Panc1 (cell line): Measurements from ENCODE around the gene PTPRA. TPM values are rescaled to one million over a fixed set of nuclear protein-coding genes. Genes with fewer than 3 reads are reported as not detected.

ENCODE experiments used
- ATAC-seq: fragments of 200-7000 bp; cut with Tn5 transposase; 2 replicates; pipeline ENCODE4 v1.9.1; 2020; ENCODE audit warnings: mild to moderate bottlenecking, moderate library complexity
- BruUV-seq: library from RNA; stranded (reverse); fragments of 400-500 nt; replicated peaks from 2 replicates; lab custom pipeline; 2021; lab: Mats Ljungman, UMichigan
- CTCF ChIA-PET: fragments of 300-600 bp; sonication (Branson Sonifier 250); formaldehyde crosslinking; loops from one replicate; lab custom pipeline; 2022; ENCODE audit warnings: antibody characterized with exemption; lab: Charles Lee
- POLR2A ChIA-PET: fragments of 300-600 bp; sonication (Branson Sonifier 250); formaldehyde crosslinking; loops from one replicate; lab custom pipeline; 2022; ENCODE audit warnings: antibody characterized with exemption; lab: Charles Lee
- DNase-seq: peaks from one replicate; pipeline ENCODE4 v3.0.0-alpha.2; 2010; ENCODE audit warnings: low read depth, low spot score
- H3K27ac ChIP-seq: 2 replicates; pipeline ENCODE4 v1.5.1; 2011; ENCODE audit warnings: mild to moderate bottlenecking, low read length, inconsistent platforms
- H3K27me3 ChIP-seq: fragments of 200-500 bp; sonication (Bioruptor generic); 2 replicates; pipeline ENCODE4 v1.6.0; 2014; ENCODE audit warnings: low read length, inconsistent platforms; ENCODE audit not compliant: control insufficient read depth, insufficient read depth
- H3K36me3 ChIP-seq: fragments of 200-500 bp; sonication (Bioruptor generic); 2 replicates; pipeline ENCODE4 v1.5.1; 2014; ENCODE audit warnings: inconsistent platforms, mild to moderate bottlenecking, low read length, moderate library complexity; ENCODE audit not compliant: control insufficient read depth, insufficient read depth
- H3K4me1 ChIP-seq: 2 replicates; pipeline ENCODE4 v1.5.1; 2011; ENCODE audit warnings: inconsistent platforms, mild to moderate bottlenecking, low read length, moderate library complexity; ENCODE audit not compliant: control insufficient read depth, insufficient read depth
- H3K4me3 ChIP-seq, 2 experiments: 2 replicates each; pipeline ENCODE4 v1.5.1; 2011 to 2012; ENCODE audit warnings: low read depth in 2 of 2, low read length in 2 of 2, mild to moderate bottlenecking in 2 of 2, inconsistent platforms in 1 of 2, moderate library complexity in 1 of 2
- H3K9me3 ChIP-seq: fragments of 200-500 bp; sonication (Bioruptor generic); 2 replicates; pipeline ENCODE4 v1.5.1; 2014; ENCODE audit warnings: low read depth, mild to moderate bottlenecking, inconsistent platforms, low read length, moderate library complexity; ENCODE audit not compliant: control insufficient read depth, insufficient read depth
- POLR2AphosphoS5 ChIP-seq: IDR thresholded peaks from 2 replicates; pipeline ENCODE4 v1.6.1; 2012; ENCODE audit warnings: mild to moderate bottlenecking, low read depth, low read length, moderate library complexity
- SIN3A ChIP-seq: IDR thresholded peaks from 2 replicates; pipeline ENCODE4 v1.6.1; 2012; ENCODE audit warnings: low read depth, mild to moderate bottlenecking, low read length, moderate library complexity, borderline replicate concordance; ENCODE audit not compliant: insufficient read depth
- TCF7L2 ChIP-seq: IDR thresholded peaks from 2 replicates; pipeline ENCODE4 v1.6.1; 2011; ENCODE audit warnings: mild to moderate bottlenecking, low read depth, low read length, inconsistent platforms
- in situ Hi-C: cut with HindIII; loops from 2 replicates; pipeline ENCODE4 v1.10.0; 2016; ENCODE audit warnings: low sequenced_read_pairs, low pct_unique_long_range_greater_than_20kb
- intact Hi-C: fragments of 100-400 bp; cut with micrococcal nuclease; formaldehyde crosslinking; loops from one replicate; pipeline ENCODE4 v1.10.0; 2022; ENCODE audit not compliant: unreplicated experiment
- total RNA-seq: library from RNA; stranded (reverse); gene quantifications from one replicate; pipeline ENCODE4 v1.2.1, GENCODE V29; 2021; ENCODE audit not compliant: unreplicated experiment
- TF ChIP-seq, protein P1 (sequence below), 2 experiments: IDR thresholded peaks; 2 replicates each; pipeline ENCODE4 v1.6.1; 2011 to 2012; ENCODE audit warnings: low read depth in 2 of 2, control low read depth in 1 of 2, low read length in 1 of 2, mild to moderate bottlenecking in 1 of 2, moderate library complexity in 1 of 2; ENCODE audit not compliant: insufficient read depth in 1 of 2
- TF ChIP-seq, protein P2 (sequence below): fragments of 450-650 bp; IDR thresholded peaks from 2 replicates; pipeline ENCODE4 v1.5.1; 2017; ENCODE audit warnings: mild to moderate bottlenecking

The PTPRA gene
- total RNA-seq, 1 experiment from 2014 or later = 56.6 TPM

DNA sequence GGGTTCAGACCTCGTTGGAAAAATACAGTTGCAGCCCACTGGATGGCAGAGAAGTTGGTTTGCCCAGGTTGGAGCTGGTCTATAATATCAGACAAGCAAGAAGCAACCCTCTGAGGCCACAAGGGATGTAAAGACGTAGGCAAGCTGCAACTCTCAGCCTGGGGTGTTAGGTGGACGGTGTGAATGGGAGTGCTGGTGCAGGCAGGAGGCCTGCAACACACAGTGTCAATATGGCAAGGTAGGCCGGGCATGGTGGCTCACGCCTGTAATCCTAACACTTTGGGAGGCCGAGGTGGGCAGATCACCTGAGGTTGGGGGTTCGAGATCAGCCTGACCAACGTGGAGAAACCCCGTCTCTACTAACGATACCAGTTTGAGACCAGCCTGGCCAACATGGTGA lies 22.2 kb upstream of the PTPRA start:
- in situ Hi-C loops (no loop called here), intact Hi-C loops (loop anchor here (5.0 kb wide), 1 partner anchor 164 kb away; no protein-coding TSS in a partner anchor)
- ATAC-seq (no peak), DNase-seq (no peak)
- POLR2A ChIA-PET = interaction anchor here (0.6 kb wide), 1 partner anchor 50 kb away, joined by 7 read pairs; no protein-coding TSS in a partner anchor
- Histone ChIP-seq H3K36me3 (no peaks in the 10 kb centered on the region), H3K27me3 (no peaks in the 10 kb centered on the region), H3K27ac (no peak overlapping the region), H3K4me3 (no peak overlapping the region), H3K9me3 (no peaks in the 10 kb centered on the region), H3K4me1 (no peaks in the 10 kb centered on the region)
- TF ChIP-seq, protein P1, sequence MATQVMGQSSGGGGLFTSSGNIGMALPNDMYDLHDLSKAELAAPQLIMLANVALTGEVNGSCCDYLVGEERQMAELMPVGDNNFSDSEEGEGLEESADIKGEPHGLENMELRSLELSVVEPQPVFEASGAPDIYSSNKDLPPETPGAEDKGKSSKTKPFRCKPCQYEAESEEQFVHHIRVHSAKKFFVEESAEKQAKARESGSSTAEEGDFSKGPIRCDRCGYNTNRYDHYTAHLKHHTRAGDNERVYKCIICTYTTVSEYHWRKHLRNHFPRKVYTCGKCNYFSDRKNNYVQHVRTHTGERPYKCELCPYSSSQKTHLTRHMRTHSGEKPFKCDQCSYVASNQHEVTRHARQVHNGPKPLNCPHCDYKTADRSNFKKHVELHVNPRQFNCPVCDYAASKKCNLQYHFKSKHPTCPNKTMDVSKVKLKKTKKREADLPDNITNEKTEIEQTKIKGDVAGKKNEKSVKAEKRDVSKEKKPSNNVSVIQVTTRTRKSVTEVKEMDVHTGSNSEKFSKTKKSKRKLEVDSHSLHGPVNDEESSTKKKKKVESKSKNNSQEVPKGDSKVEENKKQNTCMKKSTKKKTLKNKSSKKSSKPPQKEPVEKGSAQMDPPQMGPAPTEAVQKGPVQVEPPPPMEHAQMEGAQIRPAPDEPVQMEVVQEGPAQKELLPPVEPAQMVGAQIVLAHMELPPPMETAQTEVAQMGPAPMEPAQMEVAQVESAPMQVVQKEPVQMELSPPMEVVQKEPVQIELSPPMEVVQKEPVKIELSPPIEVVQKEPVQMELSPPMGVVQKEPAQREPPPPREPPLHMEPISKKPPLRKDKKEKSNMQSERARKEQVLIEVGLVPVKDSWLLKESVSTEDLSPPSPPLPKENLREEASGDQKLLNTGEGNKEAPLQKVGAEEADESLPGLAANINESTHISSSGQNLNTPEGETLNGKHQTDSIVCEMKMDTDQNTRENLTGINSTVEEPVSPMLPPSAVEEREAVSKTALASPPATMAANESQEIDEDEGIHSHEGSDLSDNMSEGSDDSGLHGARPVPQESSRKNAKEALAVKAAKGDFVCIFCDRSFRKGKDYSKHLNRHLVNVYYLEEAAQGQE (IDR thresholded peaks at IDR 0.05; ENCODE audit: insufficient read depth in 1 of 2, low read depth in 2 of 2, low read length in 1 of 2) = no peak
- TF ChIP-seq, protein P2, sequence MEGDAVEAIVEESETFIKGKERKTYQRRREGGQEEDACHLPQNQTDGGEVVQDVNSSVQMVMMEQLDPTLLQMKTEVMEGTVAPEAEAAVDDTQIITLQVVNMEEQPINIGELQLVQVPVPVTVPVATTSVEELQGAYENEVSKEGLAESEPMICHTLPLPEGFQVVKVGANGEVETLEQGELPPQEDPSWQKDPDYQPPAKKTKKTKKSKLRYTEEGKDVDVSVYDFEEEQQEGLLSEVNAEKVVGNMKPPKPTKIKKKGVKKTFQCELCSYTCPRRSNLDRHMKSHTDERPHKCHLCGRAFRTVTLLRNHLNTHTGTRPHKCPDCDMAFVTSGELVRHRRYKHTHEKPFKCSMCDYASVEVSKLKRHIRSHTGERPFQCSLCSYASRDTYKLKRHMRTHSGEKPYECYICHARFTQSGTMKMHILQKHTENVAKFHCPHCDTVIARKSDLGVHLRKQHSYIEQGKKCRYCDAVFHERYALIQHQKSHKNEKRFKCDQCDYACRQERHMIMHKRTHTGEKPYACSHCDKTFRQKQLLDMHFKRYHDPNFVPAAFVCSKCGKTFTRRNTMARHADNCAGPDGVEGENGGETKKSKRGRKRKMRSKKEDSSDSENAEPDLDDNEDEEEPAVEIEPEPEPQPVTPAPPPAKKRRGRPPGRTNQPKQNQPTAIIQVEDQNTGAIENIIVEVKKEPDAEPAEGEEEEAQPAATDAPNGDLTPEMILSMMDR = no peak
- TF ChIP-seq POLR2AphosphoS5 = no peak
- TF ChIP-seq SIN3A = no peak
- no peak for TF ChIP-seq TCF7L2
- CTCF ChIA-PET = interaction anchor here (0.6 kb wide), 1 partner anchor 338 kb away, joined by 3 read pairs; no protein-coding TSS in a partner anchor
- no TSS peak for BruUV-seq

DNA sequence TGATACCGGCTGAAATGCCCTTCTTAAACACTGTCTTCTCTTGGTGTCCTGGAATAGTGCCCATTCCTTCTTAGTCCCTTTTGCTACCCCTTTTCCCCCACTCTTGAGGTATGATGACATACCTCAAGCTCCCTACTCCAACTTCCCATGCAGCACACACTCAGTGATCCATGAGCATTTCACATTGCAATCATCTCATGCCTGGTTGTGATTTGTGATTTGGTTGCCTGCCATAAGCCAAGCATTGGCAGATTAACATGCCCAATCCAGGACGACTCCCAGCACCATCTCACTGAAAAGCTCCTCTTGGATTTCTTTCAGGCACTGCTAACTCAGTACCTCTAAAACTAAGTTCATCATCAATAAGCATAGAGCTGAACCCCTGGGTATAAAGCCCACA lies 14.7 kb upstream of the PTPRA start:
- H3K27ac ChIP-seq = no peak overlapping the region
- in situ Hi-C loops (no loop called here), intact Hi-C loops (no loop called here)
- no peaks in the 10 kb centered on the region for H3K36me3 ChIP-seq
- no peak overlapping the region for H3K4me3 ChIP-seq
- H3K4me1 ChIP-seq = no peaks in the 10 kb centered on the region
- no peaks in the 10 kb centered on the region for H3K9me3 ChIP-seq
- ChIA-PET CTCF (no interaction called here), POLR2A (no interaction called here)
- TF ChIP-seq, protein P2 = no peak
- TF ChIP-seq TCF7L2 (no peak), SIN3A (no peak)
- no peak for ATAC-seq
- H3K27me3 ChIP-seq = no peaks in the 10 kb centered on the region
- DNase-seq = no peak
- no TSS peak for BruUV-seq
